Myocyte (in vitro differentiated cells): Measurements from ENCODE around the gene NTN4. TPM values are rescaled to one million over a fixed set of nuclear protein-coding genes. Genes with fewer than 3 reads are reported as not detected.
"Not testable (repeated sequence)": the region's sequence is repeated elsewhere in the genome, so short reads cannot be mapped to it uniquely, and the experiment has no call there.

Experiments used
- DNase-seq: peaks from one replicate; pipeline ENCODE4 v3.0.0-alpha.2; 2012; ENCODE audit warnings: low read depth
- polyA plus RNA-seq: library from polyadenylated mRNA; unstranded; fragments of >200 nt; gene quantifications from one replicate; pipeline ENCODE4 v1.2.1, GENCODE V29; 2012; ENCODE audit warnings: missing spikeins
- total RNA-seq: library from RNA; depleted of rRNA; stranded (reverse); fragments of >200 nt; gene quantifications from 2 replicates; pipeline ENCODE4 v1.2.3, GENCODE V29; 2014

The NTN4 gene
- 19.8 and 33.2 TPM in 2 replicates for total RNA-seq
- 16.4 TPM for polyA plus RNA-seq

GRCh38 chr12:95790033-95790916 lies at the start of gene NTN4:
Gene NTN4 (minus strand): TSS chr12:95790764. CDS start chr12:95790309, 455 bp downstream.
- DNase-seq, result peak; percentile 51

- DNase-seq, result peak; percentile 78
These were observed 47.6 kb upstream of the NTN4 start for GRCh38 chr12:95838125-95838524.

DNA sequence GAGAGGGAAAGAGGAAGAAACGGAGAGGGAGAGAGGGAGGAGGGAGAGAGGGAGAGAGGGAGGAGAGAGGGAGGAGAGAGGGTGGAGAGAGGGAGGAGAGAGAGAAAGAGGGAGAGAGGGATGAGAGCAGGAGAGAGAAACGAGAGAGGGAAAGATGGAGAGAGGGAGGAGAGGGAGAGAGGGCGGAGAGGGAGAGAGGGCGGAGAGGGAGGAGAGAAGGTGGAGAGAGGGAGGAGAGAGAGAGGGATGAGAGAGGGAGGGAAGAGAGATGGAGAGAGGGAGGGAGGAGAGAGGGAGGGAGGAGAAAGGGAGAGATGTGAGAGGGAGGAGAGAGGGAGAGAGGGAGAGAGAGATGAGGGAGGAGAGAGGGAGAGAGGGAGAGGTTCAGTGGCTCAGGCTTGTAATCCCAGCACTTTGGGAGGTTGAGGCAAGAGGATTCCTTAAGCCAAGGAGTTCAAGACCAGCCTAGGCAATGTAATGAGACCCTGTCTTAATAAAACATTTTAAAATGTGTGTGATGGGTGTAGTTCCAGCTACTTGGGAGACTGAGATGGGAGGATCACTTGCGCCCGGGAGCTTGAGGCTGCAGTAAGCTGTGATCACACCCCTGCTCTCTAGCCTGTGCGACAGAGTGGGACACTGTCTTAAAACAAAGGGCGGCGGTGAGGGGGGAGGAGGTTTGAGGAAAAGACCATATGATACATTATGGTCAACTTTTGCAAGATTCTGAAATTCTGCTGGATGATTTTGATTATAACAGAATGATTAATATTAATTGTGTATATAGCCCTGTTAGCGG lies 46.9 kb upstream of the NTN4 start:
- DNase-seq, result no peak

- no peak for DNase-seq
These were observed 46.2 kb upstream of the NTN4 start for GRCh38 chr12:95836630-95837239.

- no peak for DNase-seq
These were observed 45.6 kb upstream of the NTN4 start for GRCh38 chr12:95836185-95836609.

GRCh38 chr12:95834572-95834971 lies 44.0 kb upstream of the NTN4 start:
- no peak for DNase-seq

DNA sequence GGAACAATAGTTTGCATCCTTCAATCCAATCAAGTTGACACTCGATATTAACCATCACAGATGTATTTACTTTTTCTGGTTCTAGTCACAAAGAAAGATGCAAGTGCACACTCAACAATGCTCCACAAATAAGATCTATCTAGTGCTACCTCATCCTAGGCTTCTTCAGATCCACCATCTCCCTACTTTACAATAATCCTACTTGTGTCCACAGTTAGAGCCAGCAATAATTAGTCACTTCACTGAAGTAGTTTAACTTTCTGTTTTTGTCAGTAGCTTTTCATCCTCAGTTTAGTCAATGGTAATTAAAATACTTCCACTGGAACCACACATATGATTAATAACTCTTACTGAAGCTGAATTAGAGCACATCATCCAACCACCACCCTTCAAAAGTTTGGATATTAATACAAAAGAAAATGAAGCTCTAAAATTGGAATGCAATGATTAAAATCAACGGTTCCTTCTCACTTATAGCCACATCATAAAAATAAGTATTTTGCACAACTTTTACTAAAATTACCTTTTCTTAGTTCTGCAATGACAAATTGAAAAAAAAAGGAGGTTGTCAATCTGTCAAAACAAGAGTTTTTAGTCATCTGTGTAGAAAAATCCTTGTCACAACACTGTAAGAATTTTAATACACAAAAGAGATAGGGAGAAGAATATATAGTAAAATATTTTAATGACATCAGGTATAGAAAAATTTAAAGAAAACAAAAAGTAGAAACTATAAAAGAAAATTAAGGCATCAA lies 39.9 kb upstream of the NTN4 start:
- DNase-seq, result no peak

DNA sequence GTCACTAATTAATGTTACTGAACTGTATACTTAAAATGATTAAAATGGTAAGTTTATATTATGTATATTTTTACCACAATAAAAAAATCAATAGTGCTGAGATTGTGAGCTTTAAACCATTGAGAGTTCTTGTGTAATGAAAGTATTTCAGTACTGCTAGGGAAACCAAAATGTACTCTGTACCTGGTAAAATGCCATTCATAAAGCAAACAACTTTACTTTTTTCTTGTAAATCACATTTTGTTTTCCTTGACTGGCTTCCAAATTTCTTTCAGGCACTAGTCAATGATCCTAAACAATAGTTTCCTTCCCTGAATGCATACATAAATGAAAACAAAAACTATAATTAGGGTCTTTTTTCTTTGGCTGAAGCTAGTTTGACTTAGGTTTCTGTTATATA lies 38.8 kb upstream of the NTN4 start:
- no peak for DNase-seq

DNA sequence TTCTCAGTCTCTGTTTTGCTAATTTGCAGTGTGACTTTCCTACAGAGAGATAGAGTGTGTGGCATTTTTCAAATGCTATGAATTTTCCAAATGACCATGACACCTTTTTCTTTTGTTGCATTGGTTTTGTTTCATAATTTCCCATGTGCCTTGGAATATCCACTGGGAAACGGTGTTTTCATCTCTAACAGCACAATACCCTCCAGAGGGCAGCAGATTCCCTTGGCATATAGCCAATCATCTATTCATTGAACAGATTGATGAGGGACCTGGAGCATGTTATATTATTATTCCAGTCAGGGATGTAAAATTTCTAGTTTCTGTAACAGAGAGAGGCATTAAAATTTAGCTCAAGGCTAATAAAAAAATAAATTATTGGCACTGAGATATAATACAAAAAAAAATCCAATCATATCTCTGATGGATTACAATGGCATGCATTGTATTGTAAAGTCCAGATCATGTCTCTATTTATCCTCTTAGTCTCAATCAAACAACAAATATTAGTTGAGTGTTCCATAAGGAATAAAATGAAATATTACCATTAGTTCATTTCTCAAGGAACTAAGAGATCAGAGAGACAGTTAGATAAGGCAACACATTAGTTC lies 29.6 kb upstream of the NTN4 start:
- peak; percentile 67 for DNase-seq

DNA sequence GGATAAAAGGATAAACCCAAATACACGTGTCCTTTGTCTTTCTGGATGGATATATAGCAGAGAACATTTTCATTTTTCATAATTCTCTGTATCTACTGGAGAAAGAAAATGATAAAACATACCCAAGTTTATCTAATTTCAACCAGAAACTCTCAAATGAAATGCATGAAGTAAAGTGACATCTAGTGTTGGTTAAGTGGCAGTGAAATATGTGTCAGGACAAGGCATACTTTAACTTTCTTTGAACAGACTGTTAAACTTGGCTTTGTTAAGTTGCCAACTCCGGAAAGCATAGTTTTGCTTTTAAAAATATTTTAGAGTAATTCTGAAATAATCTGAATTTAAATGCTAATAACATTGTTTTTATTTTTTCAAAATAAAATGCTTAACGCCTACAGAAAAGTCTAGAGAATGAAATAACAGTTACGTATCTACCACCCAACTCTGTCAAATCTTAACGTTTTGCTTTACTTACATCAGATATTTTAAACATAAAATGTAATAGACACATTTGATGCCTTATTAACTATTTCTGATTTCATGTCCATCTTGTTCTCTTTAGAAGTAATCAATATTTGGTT lies 25.2 kb upstream of the NTN4 start:
- peak; percentile 56 for DNase-seq

DNA sequence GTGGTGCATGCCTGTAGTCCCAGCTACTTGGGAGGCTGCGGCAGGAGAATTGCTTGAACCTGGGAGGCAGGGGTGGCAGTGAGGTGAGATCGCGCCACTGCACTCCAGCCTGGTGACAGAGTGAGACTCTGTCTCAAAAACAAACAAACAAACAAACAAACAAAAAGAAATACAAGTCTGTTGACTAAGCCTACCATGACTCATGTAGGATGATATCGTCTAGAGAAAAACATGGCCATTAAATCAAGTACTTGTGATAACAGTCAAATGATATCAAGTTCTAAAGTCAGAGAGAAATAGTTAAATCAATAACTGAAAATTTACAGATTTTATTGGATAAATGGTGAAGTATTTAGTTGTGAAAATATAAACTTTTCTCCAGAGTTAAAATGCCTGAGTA lies 21.6 kb upstream of the NTN4 start:
- DNase-seq, result not testable (repeated sequence)

DNA sequence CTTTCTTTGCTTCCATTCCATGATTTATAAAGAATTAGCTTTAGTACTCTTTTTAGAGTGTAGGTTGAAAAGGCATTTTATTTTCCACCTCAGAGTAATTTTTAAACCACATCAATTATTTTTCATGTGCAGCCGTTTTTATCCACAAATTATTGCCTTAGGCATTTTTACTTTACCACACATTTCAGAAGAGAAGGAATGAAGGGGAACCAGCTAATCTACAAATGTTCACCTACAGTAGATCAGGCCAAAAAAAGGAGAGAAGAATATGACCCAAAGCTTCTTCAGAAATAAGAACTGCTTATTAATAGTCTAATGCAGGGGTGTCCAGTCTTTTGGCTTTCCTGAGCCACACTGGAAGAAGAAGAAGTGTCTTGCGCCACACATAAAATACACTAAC lies 19.8 kb upstream of the NTN4 start:
- DNase-seq, result no peak

DNA sequence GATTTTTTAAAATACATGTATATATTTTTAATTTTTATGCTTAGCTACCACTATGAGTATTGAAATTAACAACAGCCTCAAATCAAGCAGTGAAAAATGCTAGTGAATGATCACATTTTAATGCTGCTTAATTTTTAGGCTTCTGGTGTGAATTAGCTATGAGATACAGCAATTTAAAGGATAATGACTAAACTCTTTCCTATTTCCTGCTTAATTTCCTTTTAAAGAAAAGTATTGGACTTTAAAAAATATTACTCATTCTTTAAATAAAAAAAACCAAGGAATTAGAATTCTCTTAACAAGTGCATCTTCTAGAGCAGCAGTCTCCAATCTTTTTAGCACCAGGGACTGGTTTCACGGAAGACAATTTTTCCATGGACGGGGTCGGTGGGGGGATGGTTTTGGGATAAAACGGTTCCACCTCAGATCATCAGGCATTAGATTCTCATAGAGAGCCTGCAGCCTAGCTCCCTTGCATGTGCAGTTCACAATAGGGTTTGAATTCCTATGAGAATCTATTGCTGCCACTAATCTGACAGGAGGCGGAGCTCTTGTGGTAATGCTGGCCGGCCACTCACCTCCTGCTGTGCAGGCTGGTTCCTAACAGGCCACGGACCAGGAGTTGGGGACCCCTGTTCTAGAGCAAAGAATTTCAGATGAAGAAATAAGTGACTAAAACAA lies 18.6 kb upstream of the NTN4 start:
- DNase-seq, result no peak

DNA sequence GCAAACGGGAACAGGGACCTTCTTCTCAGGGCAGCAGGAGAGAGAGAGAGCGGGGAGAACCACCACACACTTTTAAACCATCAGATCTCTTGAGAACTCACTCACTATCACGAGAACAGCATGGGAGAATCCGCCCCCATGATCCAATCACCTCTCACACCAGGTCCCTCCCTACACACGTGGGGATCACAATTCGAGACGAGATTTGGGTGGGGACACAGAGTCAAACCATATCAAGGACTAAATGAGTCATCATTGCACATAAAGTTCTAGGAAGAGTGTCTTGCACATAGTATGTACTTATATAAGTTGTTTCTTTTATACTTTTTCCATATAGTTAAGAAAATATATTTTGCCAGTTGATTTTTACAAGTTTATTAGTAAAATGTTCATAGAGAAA lies 17.6 kb upstream of the NTN4 start:
- no peak for DNase-seq

GRCh38 chr12:95805864-95806671 lies 15.5 kb upstream of the NTN4 start:
- DNase-seq, result peak; percentile 59

DNA sequence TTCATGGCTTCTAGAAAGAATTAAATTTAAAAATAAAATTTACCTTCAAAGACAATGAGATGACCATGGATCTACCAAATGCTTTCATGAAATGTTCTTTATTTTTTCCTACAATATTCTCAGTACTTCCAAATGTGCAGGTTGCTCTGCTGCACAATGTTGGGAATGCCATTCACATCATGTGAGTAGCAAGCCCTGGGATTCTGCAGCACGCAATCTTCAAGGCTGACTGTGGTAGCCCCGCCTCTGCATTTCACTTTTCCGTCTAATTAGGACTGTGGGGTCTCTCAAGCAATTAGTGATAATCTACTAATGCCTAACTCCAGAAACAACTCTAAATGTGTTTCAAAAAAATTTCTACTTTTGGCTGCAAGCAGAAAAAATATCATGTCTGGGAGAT lies 13.7 kb upstream of the NTN4 start:
- no peak for DNase-seq

DNA sequence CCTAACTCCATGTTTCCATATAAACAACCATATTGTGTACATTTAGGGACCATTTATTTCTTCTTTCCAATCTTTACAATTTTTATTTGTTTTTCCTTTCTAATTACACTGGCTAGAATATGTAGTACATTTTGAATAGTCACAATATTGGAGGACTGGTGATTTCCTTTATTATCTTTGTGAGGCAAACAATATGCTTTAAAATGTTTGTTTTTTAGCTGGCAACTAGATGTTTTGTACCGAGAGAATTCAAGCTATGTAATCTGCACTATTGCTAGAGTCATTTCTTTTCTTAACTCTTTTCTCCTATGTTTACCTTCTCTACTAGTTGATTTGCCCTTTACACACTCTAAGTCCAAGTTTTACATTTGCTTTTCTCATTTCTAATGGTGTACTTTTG lies 13.3 kb upstream of the NTN4 start:
- DNase-seq, result no peak

- peak; percentile 22 for DNase-seq
These were observed 12.1 kb upstream of the NTN4 start for GRCh38 chr12:95802482-95803270.
